GM21717 (cell line): Measurements from ENCODE around the gene TNFAIP1.
"Not testable (repeated sequence)": the region's sequence is repeated elsewhere in the genome, so short reads cannot be mapped to it uniquely, and the experiment has no call there.

ENCODE experiments used
- ATAC-seq: cut with Tn5 transposase; IDR thresholded peaks from one replicate; pipeline ENCODE4 v1.9.1; 2021; ENCODE audit warnings: mild to moderate bottlenecking, moderate library complexity; ENCODE audit not compliant: unreplicated experiment

Gene TNFAIP1

DNA sequence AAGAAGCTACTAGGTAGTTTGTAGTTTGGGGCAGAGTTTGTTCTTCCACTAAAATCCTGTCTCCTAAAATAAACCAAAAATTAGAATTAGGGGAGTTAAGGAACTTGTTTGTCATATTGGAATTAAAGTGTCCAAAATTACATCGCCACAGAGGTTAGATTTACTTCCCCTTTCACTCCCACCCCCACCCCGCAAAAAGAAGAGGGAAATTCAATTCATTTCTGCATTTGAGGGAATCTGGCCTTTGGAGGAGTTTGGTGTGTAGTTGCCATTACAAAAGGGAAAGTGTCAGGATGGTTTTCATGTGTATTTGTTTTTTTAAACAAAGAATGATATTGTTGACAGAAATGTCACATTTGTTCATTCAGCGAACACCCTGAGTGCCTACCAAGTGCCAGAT is 10.8 kb upstream of the TNFAIP1 start:
- ATAC-seq = no peak

DNA sequence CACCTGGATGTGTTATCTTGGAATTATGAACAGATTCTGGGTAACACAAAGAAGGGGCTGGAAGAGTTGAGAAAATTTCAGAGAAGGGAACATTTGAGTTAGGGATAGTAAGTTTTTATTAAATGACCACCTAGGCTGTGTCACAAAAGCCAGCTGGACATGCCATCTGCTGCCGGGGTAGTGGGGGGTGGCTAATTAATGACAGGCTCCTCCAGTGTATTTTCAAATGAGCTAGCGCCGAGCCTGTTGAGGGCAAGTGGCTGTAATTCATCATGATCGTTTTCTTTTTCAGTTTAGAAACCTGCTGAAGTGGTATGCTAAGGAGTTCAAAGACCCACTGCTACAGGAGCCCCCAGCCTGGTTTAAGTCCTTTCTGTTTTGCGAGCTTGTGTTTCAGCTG is 10.3 kb upstream of the TNFAIP1 start:
- no peak for ATAC-seq

DNA sequence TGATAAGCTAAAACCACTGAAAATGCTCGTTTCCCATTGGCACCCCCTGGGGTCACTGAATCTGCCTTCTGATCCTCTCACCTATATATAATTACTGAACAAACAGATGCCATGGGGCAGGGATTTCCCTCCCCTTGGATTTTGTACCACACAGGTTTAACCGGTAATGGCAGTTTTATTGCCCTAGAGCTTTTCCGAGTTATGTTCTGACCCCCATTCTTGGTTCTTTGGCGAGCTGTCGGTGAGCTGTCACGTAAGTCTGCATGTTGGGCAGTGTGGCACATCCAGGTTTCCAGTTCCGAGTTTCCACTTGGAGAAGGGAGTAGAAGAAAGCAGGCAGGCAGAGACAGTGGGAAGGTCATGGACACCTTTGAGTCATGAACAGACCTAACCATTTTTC is 9.4 kb upstream of the TNFAIP1 start:
- no peak for ATAC-seq

DNA sequence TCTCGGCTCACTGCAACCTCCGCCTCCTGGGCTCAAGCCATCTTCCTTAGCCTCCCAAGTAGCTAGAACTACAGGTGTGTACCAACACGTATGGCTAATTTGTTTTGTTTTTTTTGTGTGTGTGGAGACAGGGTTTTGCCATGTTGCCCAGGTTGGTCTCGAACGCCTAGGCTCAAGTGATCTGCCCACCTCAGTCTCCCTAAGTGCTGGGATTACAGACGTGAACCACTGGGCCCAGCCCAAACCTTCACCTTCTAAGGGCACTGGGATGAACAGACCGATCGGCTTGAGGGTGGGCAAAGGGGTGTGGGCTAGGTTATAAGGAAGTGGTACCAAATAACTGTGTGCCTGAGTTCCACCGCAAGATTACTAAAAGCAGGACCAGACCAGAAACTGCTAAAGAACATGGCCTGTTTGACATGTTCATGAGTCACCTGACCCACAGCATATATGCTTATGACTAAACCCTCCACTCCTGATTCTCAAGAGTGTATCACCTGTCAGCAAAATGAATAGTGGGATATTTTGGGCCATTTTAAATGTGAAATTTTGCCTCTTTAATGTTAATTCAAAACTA is 8.4 kb upstream of the TNFAIP1 start:
- peak; percentile 46 for ATAC-seq

DNA sequence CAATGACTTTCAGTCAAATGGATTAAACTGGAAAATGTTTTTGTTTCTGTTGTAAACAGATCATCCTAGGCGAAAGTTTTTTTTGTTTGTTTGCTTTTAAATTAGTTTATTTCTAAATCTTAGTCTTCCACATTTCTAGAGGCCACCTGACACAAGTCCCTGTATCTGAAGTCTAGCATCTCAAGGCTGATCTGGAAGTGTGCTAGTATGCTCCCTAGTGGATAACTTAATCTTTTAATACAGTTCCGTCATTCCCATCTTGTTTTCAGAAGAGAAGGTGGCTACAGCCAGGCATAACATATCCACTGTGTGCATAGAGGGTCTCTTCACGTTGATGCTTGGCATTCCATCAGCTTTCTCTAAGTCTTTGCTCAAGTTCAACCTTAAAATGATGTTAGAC is 7.9 kb upstream of the TNFAIP1 start:
- no peak for ATAC-seq

DNA sequence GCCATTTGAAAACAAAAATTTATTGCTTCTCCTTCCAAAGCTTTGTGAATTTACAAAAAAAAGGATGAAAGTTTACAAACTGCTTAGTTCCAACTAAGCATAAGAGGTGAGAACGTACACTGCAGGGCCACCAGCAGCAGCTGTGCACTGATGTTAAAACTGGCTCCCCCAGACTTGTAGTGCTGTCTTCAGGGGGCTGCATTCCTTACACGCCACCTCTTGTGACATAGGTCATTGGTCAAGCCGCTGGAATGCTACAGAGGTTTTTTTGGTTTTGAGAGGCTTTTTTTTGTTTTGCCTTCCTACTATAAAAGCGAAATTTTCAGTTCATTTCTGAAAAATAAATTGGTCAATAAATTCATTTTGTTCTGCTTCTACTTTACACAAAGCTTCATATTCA is 7.2 kb upstream of the TNFAIP1 start:
- ATAC-seq = no peak

DNA sequence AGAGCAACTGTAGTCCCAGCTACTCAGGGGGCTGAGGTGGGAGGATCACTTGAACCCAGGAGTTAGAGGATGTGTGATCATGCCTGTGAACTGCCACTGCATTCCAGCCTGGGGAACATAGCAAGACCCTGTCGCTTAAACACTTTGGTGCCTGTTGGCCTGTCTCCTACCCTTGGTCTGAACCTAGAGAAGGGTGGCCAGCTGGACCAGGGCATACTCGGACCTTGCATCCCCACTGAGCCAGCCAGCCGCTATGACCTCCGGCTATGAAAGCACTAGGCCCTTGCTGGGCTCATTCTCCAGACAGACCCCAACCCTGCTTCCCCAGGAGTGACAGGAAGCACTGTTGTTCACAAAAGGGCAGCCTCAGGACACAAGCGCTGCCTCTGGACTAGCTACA is 4.9 kb upstream of the TNFAIP1 start:
- no peak for ATAC-seq

DNA sequence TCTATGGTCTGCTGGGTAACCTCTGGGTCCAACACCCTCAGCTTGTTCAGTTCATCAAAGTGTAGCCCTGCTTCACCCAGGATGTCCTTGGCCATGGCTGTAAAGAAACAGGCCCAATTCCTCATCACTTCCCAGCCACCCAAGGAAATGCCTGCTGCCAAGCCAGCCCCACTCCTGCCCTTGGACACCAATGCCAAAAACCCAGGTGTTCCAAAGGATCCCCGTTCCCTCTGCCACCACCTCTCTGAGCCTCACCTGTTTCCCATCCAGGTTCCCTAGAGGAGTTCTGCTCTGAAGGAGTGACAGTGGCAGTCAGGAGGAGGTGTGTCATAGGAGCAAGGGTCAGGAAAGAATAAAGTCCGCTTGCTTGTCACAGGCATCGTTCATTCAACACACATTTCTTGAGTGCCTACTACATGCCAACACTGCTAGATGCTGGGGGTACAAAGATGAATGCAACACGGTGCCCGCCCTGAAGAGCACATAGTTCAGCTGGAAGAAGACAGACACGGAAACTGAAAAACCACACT is 3.6 kb upstream of the TNFAIP1 start:
- no peak for ATAC-seq

DNA sequence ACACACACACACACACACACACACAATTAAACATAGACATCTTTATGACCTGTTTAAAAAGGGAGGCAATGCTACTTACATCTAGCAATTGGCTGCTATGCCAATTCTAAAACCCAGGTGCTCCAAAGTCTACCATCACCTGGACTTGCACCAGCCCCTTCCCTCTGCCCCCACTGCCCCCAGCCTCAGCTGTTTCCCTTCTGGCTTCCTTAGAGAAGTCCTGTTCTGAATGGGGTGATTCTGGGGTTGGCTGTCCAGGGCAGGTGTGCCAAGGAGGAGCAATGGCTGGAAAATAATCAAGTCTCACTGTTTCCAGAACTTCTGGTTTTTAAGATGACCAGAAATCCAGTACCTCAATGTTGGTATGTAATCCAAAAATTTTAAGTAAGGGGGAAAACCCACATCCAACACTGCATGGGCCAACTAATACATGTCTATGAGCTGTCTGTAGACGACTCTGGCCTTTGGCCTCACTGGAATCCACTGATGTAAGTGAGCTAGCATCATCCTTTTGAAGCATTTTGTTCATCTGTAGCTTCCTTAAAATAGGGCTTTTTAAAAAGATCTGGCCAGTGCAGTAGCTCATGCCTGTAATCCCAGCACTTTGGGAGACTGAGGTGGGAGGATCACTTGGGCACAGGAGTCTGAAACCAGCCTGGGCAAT is 2.3 kb upstream of the TNFAIP1 start:
- no peak for ATAC-seq

DNA sequence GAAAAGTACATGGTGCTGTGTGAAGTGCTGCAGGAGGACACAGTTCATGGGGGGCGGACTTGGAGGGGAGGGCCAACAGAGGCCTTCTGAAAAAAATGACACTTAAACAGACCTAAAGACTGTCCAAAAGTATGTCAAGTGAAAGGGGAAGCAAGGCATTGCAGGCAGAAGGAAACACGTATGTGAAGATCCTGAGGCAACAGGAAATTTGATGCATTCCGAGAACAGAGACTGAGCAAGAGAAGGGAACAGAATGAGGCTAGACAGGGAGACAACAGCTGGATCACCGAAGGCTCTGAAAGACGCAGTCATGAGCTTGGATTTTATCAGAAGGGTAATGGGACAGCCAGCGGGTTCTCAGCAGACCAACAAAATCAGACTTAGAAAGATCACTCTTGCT is 1.4 kb upstream of the TNFAIP1 start:
- no peak for ATAC-seq

DNA sequence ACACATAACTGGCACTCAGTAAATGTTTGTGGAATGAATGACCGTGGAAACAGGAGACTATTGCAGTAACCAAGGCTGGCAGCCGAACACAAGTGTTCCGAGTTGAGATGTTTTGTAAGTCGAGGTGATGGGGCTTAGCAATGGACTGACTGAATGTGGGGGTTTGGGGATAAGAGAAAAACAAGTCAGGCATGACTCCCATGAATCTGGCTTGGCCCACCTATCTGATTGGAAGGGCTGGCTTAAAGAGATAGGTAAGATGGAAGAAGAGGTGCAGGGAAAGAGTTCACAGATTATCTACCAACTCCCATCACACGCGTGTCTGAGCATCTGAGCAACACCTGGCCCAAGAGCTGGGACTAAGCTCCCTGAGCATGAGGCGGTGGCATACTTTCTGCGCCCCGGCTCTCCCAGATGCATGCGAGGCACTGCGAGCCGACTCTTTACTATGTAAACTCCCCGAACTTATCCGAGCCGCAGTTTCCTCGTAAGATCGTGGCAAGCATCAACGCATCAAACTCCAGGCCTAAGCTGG is 828 bp upstream of the TNFAIP1 start:
- ATAC-seq = no peak

DNA sequence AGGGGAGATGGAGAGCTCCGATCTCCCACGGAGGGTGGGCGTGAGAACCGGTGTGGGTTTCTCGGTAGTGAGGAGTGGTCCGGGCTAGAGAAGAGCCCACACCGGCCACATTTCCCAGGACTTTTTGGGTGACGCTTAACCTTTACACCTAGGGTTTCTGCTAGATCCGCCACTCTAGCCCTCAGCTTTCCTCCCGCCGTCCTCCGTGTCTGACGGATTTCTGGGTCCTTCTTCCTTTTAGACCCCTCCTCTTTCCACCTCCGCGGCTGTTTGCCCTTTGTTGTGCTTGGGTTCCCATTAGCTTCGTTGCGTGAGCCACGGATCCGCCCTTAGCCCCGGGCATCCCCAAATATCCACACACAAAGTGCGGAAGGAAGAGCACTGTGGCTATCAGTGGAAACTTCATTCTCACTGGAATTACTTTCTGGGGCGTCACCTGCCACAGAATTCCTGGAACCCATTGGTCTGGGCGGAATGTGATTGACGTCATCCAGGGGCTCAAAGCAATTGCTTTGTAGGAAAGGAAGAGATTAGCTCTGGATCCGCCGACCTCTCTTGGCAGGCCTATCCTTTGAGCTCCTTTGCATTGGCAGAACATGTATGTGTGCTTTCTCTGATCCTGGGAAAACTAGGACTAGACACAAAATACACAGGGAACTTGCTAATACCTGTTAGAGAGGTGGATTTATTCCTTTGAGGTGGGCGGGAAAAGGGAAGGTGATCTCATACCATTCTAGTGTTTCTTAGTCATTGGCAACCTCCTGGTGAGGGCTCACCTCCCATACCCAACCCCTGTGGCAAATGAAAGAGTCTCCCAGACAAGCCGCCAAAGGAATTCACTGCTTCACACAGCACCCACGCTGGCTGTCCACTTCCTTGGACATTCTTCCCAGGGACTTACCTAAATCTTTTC is 654 bp downstream of the TNFAIP1 start:
- no peak for ATAC-seq

DNA sequence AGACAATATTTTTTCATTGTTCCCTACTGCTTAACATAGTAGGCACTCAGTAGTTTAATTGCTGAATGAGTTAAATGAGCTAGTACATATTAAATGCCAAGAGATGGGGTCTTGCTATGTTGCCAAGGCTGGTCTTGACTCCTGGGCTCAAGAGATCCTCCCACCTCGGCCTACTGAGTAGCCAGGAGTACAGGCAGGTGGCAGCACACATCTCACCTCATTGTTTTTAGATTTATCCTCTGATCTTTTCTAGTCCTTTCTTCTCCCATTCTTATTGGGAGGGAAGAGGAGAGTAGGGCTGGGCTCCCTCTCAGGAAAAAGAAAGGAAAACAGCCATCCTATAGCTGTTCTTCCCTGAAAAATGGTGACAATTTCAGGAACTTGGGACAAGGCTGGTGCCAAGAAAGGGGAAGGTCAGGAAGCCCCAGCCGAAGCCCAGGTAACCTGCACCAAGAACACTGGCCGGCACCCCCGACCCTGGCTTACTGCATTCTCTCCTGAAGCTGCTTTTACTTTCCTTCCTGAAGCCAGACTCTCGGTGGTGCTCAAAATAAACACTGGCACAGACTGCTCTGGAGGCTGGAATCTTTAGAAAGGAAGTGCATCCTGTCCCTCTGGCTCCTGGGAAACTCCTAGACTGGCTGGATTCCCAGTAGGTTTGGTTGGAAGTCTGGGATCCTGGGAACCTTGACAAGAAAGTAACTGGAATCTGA is 2.7 kb downstream of the TNFAIP1 start:
- no peak for ATAC-seq

DNA sequence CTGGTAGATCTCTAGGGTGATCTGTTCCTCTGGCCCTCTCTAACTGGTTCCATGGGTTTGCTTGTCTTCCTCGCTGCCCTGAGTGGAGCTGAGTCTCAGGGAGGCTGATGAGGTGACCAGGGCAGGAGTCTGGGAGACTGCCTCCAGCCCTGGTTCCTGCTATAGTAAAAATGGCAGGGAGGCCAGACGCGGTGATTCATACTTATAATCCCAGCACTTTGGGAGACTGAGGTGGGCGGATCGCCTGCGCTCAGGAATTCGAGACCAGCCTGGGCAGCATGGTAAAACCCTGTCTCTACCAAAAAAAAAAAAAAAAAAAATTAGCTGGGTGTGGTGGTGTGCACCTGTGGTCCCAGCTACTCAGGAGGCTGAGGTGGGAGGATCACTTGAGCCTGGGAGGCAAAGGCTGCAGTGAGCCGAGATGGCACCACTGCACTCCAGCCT is 3.2 kb downstream of the TNFAIP1 start:
- ATAC-seq = not testable (repeated sequence)

DNA sequence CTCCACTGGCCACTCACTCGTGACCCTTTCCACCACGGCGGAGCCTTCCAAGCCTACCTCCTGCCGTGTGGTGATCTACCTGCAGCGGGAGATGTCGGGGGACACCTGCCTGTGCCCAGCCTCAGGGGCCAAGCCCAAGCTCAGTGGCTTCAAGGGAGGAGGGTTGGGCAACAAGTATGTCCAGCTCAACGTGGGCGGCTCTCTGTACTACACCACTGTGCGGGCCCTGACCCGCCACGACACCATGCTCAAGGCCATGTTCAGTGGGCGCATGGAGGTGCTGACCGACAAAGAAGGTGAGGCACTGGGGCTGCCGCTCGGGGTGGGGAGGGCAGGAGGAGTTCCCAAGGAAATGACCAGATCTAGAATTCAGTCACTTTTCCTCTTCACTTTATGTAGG is 3.9 kb downstream of the TNFAIP1 start:
- no peak for ATAC-seq

DNA sequence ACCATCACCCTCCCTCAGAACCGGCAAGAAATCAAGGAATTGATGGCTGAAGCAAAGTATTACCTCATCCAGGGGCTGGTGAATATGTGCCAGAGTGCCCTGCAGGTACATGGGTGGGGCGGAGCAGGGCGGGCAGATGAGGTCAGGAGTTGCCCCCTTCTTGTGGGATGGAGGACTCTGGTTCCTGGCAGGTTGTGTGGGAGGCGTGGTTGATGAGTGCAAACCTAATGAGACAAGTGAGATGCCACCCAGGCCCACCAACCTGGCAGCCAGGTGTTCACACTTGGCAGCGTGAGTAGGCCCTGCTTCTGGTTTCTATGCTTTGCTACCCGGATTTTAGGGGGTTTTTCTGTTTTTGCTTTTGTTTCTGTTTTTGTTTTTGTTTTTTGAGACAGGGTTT is 4.8 kb downstream of the TNFAIP1 start:
- ATAC-seq = no peak

DNA sequence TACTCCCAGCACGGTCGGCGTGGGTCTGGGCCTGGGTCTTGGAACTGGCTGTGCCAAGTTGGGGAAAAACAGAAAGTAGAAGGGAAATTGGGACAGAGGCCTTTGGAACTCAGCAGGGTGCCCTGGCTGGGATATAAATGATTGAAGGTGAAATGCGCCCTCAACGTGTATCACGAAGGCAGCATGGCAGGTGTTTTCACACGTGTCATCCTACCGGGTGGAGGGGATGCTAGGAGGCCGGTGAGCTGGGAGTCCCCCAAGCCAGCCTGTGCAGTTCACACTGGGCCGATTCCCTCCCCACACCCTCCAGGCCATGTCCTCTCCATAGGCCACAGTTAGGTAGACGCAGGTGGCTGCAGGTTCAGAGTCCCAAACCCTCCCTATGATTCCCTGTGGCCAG is 6.0 kb downstream of the TNFAIP1 start:
- ATAC-seq = no peak

DNA sequence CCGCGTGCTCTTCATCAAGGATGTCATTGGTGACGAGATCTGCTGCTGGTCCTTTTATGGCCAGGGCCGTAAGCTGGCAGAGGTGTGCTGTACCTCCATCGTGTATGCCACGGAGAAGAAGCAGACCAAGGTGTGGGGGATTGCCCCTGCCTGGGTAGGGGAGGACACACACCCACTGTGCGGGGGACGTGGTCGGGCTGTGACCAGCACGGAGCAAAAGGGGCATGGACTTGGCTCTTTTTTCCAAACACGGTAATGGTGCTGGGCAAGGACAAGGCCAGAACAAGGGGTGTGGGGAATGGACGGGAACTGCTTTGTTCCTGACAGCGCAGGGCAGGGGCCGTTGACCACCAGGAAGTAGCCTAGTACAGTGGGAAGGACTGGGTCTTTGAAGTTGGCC is 6.8 kb downstream of the TNFAIP1 start:
- ATAC-seq = no peak

DNA sequence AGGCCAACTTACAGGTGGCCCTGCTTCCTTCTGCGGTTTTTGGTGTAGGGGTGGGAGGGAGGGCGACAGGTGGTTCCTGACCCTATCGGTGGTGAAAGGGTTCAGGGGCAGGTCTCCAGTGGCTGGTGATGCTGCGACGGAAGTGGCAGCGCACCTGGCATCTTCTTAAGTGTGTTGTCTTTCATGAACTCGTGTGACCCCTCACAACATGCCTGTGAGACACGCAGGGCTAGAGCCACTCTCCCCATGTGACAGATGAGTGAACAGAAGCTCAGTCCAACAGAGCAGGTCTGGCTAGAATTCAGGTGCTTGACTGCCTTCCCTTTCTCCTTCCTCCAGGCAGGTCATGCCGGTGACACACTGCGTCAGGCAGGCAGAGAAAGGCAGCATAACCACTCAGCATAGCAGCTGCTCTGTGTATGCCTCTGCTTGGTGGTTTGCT is 8.0 kb downstream of the TNFAIP1 start:
- ATAC-seq = no peak

DNA sequence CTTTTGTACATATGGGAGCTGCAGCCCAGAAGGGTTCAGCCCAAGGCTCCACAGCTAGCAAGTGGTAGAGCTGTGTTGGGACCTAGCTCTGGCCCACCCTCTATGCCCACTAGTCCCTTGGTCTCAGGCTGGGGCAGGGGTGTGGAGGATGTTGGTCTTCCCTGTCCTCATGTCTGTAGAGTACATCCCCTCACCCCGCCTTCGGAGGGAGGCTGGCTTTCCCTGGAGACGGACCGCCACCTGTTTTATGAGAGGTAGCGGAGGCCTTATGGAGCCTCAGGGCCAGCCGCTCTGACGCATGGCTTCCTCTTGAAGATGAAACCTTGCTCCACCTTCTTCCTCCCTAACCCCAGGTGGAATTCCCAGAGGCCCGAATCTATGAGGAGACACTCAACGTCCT is 8.4 kb downstream of the TNFAIP1 start:
- ATAC-seq = no peak

DNA sequence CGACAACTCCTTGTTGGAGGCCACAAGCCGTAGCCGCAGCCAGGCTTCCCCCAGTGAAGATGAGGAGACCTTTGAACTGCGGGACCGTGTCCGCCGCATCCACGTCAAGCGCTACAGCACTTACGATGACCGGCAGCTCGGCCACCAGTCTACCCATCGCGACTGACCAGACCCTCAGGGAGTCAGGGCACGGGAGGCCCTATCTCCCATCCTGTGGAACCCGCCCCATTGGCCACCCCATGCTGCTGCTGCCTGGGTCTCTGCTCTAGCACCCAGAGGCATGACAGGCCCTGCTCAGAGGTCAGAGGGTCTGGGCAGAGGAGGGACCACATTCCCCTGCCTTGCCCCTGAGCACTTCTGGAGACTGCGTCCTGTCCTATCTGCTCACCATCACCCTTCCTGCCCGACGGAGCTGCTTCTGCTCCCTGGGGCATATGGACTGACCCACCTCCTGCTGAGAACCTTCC is 8.9 kb downstream of the TNFAIP1 start:
- ATAC-seq = no peak
